Measurements from ENCODE around the gene HNRNPA1. TPM values are rescaled to one million over a fixed set of nuclear protein-coding genes. Genes with fewer than 3 reads are reported as not detected.

The HNRNPA1 gene
- total and polyA plus RNA-seq, 9 of the 15 experiments (the other 6 are each of a cell fraction or from before 2014, with no cell fraction given) = 1,166 to 2,703 (median 1,815) TPM

DNA sequence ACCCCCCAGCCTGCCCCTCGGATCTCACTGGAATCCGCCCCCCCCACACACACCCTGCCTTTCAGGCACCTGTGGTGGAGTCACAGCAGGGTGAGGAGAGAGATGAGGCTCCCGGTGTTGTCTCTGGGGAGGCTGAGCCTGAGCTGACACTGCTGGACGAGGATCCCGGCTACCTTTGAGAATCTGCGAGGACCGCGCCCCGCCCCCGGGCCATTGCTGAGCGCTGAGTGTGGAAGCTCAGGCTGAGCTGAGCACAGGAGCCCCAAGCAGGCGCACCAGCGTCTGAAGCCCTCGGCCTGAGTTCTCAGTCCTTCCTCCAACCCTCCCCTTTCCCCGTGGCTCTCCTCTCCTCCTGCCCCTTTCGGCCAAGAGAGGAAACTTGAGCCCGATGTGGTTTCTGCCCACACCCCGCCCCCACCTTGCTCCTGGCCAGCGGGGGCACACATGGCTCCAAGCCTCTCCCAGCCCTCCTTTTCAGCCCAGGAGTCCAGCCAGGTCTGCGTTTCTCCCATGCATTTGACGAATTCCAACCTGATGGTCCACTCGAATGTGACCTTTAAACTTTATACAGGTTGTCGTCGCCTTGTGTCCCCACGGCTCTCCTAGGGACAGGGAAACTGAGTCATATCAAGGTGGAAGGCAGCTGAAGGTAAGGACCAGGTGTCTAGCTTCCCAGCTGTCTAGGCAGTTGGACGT is 20.4 kb downstream of the HNRNPA1 start, which contains the start of gene NFE2 (continued):
- no peak for TF ChIP-seq MCM7 (IDR thresholded peaks at IDR 0.05)
- peak; percentile 70; the same call in 1 of the 2 replicates for TF ChIP-seq ZNF12 (CRISPR knock-in tag; IDR thresholded peaks at IDR 0.05)
- peak; percentile 55 for TF ChIP-seq ATF7 (IDR thresholded peaks at IDR 0.05)
- TF ChIP-seq ZNF224 (CRISPR knock-in tag; IDR thresholded peaks at IDR 0.05) = no peak
- TF ChIP-seq BRD4 (IDR thresholded peaks at IDR 0.05) = no peak
- TF ChIP-seq TAF7 (tag; IDR thresholded peaks at IDR 0.05) = no peak; the same call in none of the 2 replicates
- TF ChIP-seq, protein P1, sequence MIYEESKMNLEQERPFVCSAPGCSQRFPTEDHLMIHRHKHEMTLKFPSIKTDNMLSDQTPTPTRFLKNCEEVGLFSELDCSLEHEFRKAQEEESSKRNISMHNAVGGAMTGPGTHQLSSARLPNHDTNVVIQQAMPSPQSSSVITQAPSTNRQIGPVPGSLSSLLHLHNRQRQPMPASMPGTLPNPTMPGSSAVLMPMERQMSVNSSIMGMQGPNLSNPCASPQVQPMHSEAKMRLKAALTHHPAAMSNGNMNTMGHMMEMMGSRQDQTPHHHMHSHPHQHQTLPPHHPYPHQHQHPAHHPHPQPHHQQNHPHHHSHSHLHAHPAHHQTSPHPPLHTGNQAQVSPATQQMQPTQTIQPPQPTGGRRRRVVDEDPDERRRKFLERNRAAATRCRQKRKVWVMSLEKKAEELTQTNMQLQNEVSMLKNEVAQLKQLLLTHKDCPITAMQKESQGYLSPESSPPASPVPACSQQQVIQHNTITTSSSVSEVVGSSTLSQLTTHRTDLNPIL (CRISPR knock-in tag; IDR thresholded peaks at IDR 0.05) = no peak
- TF ChIP-seq, protein P2, sequence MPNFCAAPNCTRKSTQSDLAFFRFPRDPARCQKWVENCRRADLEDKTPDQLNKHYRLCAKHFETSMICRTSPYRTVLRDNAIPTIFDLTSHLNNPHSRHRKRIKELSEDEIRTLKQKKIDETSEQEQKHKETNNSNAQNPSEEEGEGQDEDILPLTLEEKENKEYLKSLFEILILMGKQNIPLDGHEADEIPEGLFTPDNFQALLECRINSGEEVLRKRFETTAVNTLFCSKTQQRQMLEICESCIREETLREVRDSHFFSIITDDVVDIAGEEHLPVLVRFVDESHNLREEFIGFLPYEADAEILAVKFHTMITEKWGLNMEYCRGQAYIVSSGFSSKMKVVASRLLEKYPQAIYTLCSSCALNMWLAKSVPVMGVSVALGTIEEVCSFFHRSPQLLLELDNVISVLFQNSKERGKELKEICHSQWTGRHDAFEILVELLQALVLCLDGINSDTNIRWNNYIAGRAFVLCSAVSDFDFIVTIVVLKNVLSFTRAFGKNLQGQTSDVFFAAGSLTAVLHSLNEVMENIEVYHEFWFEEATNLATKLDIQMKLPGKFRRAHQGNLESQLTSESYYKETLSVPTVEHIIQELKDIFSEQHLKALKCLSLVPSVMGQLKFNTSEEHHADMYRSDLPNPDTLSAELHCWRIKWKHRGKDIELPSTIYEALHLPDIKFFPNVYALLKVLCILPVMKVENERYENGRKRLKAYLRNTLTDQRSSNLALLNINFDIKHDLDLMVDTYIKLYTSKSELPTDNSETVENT (CRISPR knock-in tag; IDR thresholded peaks at IDR 0.05) = peak; percentile 92
- TF ChIP-seq PHF21A (IDR thresholded peaks at IDR 0.05; ENCODE audit: borderline replicate concordance, low read depth) = no peak
- no peak for TF ChIP-seq GATAD2B (IDR thresholded peaks at IDR 0.05; ENCODE audit: borderline replicate concordance)
- TF ChIP-seq, protein P3, sequence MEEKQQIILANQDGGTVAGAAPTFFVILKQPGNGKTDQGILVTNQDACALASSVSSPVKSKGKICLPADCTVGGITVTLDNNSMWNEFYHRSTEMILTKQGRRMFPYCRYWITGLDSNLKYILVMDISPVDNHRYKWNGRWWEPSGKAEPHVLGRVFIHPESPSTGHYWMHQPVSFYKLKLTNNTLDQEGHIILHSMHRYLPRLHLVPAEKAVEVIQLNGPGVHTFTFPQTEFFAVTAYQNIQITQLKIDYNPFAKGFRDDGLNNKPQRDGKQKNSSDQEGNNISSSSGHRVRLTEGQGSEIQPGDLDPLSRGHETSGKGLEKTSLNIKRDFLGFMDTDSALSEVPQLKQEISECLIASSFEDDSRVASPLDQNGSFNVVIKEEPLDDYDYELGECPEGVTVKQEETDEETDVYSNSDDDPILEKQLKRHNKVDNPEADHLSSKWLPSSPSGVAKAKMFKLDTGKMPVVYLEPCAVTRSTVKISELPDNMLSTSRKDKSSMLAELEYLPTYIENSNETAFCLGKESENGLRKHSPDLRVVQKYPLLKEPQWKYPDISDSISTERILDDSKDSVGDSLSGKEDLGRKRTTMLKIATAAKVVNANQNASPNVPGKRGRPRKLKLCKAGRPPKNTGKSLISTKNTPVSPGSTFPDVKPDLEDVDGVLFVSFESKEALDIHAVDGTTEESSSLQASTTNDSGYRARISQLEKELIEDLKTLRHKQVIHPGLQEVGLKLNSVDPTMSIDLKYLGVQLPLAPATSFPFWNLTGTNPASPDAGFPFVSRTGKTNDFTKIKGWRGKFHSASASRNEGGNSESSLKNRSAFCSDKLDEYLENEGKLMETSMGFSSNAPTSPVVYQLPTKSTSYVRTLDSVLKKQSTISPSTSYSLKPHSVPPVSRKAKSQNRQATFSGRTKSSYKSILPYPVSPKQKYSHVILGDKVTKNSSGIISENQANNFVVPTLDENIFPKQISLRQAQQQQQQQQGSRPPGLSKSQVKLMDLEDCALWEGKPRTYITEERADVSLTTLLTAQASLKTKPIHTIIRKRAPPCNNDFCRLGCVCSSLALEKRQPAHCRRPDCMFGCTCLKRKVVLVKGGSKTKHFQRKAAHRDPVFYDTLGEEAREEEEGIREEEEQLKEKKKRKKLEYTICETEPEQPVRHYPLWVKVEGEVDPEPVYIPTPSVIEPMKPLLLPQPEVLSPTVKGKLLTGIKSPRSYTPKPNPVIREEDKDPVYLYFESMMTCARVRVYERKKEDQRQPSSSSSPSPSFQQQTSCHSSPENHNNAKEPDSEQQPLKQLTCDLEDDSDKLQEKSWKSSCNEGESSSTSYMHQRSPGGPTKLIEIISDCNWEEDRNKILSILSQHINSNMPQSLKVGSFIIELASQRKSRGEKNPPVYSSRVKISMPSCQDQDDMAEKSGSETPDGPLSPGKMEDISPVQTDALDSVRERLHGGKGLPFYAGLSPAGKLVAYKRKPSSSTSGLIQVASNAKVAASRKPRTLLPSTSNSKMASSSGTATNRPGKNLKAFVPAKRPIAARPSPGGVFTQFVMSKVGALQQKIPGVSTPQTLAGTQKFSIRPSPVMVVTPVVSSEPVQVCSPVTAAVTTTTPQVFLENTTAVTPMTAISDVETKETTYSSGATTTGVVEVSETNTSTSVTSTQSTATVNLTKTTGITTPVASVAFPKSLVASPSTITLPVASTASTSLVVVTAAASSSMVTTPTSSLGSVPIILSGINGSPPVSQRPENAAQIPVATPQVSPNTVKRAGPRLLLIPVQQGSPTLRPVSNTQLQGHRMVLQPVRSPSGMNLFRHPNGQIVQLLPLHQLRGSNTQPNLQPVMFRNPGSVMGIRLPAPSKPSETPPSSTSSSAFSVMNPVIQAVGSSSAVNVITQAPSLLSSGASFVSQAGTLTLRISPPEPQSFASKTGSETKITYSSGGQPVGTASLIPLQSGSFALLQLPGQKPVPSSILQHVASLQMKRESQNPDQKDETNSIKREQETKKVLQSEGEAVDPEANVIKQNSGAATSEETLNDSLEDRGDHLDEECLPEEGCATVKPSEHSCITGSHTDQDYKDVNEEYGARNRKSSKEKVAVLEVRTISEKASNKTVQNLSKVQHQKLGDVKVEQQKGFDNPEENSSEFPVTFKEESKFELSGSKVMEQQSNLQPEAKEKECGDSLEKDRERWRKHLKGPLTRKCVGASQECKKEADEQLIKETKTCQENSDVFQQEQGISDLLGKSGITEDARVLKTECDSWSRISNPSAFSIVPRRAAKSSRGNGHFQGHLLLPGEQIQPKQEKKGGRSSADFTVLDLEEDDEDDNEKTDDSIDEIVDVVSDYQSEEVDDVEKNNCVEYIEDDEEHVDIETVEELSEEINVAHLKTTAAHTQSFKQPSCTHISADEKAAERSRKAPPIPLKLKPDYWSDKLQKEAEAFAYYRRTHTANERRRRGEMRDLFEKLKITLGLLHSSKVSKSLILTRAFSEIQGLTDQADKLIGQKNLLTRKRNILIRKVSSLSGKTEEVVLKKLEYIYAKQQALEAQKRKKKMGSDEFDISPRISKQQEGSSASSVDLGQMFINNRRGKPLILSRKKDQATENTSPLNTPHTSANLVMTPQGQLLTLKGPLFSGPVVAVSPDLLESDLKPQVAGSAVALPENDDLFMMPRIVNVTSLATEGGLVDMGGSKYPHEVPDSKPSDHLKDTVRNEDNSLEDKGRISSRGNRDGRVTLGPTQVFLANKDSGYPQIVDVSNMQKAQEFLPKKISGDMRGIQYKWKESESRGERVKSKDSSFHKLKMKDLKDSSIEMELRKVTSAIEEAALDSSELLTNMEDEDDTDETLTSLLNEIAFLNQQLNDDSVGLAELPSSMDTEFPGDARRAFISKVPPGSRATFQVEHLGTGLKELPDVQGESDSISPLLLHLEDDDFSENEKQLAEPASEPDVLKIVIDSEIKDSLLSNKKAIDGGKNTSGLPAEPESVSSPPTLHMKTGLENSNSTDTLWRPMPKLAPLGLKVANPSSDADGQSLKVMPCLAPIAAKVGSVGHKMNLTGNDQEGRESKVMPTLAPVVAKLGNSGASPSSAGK (IDR thresholded peaks at IDR 0.05) = no peak

Data from K562 (cell line).